ENCODE results near the gene OR8D4. TPM values are rescaled to one million over a fixed set of nuclear protein-coding genes. Genes with fewer than 3 reads are reported as not detected.

OR8D4 gene
- polyA plus RNA-seq, 4 donors: 0.03 TPM; not detected in 3

Other genes starting within 250 kb of the OR8D4 start
- gene SCN3B, start 247.5 kb upstream of the OR8D4 start, polyA plus RNA-seq (ENCODE audit: insufficient read length in 4 of 4): 1 to 10 TPM; 1.1 to 2.2 (median 1.7) TPM
- 10 to 100 TPM; 14.3 to 23.9 (median 18.9) TPM for gene ZNF202, start 160.5 kb upstream of the OR8D4 start, polyA plus RNA-seq (ENCODE audit: insufficient read length in 4 of 4)
- not detected for gene OR6X1, start 147.6 kb upstream of the OR8D4 start, polyA plus RNA-seq (ENCODE audit: insufficient read length in 4 of 4)
- not detected for gene OR6M1, start 95.8 kb upstream of the OR8D4 start, polyA plus RNA-seq (ENCODE audit: insufficient read length in 4 of 4)
- gene TMEM225, start 16.5 kb upstream of the OR8D4 start, polyA plus RNA-seq (ENCODE audit: insufficient read length in 4 of 4): not detected
- not detected for gene OR4D5, start 37.5 kb downstream of the OR8D4 start, polyA plus RNA-seq (ENCODE audit: insufficient read length in 4 of 4)
- not detected for gene OR6T1, start 41.7 kb downstream of the OR8D4 start, polyA plus RNA-seq (ENCODE audit: insufficient read length in 4 of 4)
- gene OR10S1, start 75.6 kb downstream of the OR8D4 start, polyA plus RNA-seq (ENCODE audit: insufficient read length in 4 of 4): not detected
- gene OR10G6, start 93.0 kb downstream of the OR8D4 start, polyA plus RNA-seq (ENCODE audit: insufficient read length in 4 of 4): not detected
- under 1 TPM in 1 of 4 donors, not detected in 3; 0.05 TPM for gene OR10G4, start 110.8 kb downstream of the OR8D4 start, polyA plus RNA-seq (ENCODE audit: insufficient read length in 4 of 4)
- not detected for gene OR10G9, start 120.8 kb downstream of the OR8D4 start, polyA plus RNA-seq (ENCODE audit: insufficient read length in 4 of 4)
- not detected for gene OR10G8, start 124.6 kb downstream of the OR8D4 start, polyA plus RNA-seq (ENCODE audit: insufficient read length in 4 of 4)
- gene OR10G7, start 139.2 kb downstream of the OR8D4 start, polyA plus RNA-seq (ENCODE audit: insufficient read length in 4 of 4): not detected
- gene VWA5A, start 213.3 kb downstream of the OR8D4 start, polyA plus RNA-seq (ENCODE audit: insufficient read length in 4 of 4): 10 to 100 TPM; 12.4 to 16.6 (median 14.6) TPM

Measured in left renal cortex interstitium (tissue), 4 donors.